ENCODE data around the gene CRYM.

DNA sequence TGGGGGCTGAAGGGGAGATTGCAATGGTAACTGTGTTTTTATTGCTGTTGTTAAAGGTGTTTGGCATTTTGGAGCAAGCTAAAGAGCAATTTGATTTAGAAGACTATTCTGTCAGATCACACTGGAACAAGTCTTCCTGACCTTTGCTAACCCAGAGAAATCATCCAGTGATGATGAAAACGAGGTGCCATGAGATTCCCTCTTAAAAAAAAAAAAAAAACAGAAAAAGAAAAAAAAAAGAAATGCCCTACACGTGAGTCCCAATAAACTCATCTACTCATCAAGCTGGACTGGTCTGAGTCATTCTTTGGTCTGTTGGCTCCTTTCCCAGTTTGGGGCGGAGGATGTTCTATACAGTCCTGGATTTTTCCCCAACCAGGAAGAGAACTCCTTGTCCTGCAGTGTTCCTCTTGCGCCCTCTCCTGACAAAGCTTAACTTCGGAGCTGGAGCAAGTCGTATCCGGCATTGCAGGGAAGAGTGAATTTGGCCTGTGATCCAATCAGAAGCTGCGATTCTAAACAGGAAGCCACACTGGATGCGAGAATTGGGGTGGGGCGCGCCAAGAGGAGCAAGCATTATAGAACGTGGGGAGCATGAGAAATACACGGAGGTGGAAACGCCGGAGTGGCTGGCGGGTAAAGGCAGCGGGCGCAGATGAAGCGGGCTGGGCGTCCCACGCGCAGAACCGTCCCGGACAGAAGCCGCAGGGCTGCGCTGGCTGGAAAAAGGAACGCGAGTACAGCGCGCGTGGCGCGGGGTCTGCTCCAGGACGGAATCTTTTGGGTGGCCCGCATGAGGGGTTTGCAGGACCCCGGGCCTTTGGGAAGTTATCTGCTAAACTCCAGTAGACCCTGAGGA lies 22.4 kb upstream of the CRYM start:
- TF ChIP-seq, protein P1, sequence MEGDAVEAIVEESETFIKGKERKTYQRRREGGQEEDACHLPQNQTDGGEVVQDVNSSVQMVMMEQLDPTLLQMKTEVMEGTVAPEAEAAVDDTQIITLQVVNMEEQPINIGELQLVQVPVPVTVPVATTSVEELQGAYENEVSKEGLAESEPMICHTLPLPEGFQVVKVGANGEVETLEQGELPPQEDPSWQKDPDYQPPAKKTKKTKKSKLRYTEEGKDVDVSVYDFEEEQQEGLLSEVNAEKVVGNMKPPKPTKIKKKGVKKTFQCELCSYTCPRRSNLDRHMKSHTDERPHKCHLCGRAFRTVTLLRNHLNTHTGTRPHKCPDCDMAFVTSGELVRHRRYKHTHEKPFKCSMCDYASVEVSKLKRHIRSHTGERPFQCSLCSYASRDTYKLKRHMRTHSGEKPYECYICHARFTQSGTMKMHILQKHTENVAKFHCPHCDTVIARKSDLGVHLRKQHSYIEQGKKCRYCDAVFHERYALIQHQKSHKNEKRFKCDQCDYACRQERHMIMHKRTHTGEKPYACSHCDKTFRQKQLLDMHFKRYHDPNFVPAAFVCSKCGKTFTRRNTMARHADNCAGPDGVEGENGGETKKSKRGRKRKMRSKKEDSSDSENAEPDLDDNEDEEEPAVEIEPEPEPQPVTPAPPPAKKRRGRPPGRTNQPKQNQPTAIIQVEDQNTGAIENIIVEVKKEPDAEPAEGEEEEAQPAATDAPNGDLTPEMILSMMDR (IDR thresholded peaks at IDR 0.05; ENCODE audit: low read depth, low read length, missing input control), result peak; percentile 94
- peak; percentile 99 to 100 for TF ChIP-seq RAD21 (IDR thresholded peaks at IDR 0.05)
- TF ChIP-seq, protein P2, sequence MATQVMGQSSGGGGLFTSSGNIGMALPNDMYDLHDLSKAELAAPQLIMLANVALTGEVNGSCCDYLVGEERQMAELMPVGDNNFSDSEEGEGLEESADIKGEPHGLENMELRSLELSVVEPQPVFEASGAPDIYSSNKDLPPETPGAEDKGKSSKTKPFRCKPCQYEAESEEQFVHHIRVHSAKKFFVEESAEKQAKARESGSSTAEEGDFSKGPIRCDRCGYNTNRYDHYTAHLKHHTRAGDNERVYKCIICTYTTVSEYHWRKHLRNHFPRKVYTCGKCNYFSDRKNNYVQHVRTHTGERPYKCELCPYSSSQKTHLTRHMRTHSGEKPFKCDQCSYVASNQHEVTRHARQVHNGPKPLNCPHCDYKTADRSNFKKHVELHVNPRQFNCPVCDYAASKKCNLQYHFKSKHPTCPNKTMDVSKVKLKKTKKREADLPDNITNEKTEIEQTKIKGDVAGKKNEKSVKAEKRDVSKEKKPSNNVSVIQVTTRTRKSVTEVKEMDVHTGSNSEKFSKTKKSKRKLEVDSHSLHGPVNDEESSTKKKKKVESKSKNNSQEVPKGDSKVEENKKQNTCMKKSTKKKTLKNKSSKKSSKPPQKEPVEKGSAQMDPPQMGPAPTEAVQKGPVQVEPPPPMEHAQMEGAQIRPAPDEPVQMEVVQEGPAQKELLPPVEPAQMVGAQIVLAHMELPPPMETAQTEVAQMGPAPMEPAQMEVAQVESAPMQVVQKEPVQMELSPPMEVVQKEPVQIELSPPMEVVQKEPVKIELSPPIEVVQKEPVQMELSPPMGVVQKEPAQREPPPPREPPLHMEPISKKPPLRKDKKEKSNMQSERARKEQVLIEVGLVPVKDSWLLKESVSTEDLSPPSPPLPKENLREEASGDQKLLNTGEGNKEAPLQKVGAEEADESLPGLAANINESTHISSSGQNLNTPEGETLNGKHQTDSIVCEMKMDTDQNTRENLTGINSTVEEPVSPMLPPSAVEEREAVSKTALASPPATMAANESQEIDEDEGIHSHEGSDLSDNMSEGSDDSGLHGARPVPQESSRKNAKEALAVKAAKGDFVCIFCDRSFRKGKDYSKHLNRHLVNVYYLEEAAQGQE (IDR thresholded peaks at IDR 0.05), result no peak

Measured in liver (tissue), 3 donors.